DND-41 (cell line): ENCODE results near the gene KCNG1.

Experiments
- EZH2 ChIP-seq: IDR thresholded peaks from 3 replicates; pipeline ENCODE4 v1.6.1; 2012; ENCODE audit warnings: borderline replicate concordance, low read depth, mild to moderate bottlenecking, moderate library complexity, low read length, inconsistent platforms; ENCODE audit not compliant: severe bottlenecking
- TF ChIP-seq, protein P1 (sequence below): IDR thresholded peaks from 2 replicates; pipeline ENCODE4 v1.5.1; 2012; ENCODE audit warnings: borderline replicate concordance, low read length, moderate library complexity, mild to moderate bottlenecking; ENCODE audit not compliant: poor library complexity, severe bottlenecking; ENCODE audit errors: extremely low read depth

GRCh38 chr20:50967586-50967985, 55.3 kb downstream of the KCNG1 start:
- TF ChIP-seq, protein P1, sequence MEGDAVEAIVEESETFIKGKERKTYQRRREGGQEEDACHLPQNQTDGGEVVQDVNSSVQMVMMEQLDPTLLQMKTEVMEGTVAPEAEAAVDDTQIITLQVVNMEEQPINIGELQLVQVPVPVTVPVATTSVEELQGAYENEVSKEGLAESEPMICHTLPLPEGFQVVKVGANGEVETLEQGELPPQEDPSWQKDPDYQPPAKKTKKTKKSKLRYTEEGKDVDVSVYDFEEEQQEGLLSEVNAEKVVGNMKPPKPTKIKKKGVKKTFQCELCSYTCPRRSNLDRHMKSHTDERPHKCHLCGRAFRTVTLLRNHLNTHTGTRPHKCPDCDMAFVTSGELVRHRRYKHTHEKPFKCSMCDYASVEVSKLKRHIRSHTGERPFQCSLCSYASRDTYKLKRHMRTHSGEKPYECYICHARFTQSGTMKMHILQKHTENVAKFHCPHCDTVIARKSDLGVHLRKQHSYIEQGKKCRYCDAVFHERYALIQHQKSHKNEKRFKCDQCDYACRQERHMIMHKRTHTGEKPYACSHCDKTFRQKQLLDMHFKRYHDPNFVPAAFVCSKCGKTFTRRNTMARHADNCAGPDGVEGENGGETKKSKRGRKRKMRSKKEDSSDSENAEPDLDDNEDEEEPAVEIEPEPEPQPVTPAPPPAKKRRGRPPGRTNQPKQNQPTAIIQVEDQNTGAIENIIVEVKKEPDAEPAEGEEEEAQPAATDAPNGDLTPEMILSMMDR: no peak
- TF ChIP-seq EZH2: no peak
